Articular chondrocyte of knee joint (primary cell): ENCODE results near the gene FIS1. TPM values are rescaled to one million over a fixed set of nuclear protein-coding genes. Genes with fewer than 3 reads are reported as not detected.

ENCODE experiments used
- small RNA-seq: library from RNA; depleted of rRNA; stranded (forward); fragments of <200 nt; gene quantifications from one replicate; pipeline ENCODE3, GENCODE V24; 2012
- total RNA-seq: library from RNA; depleted of rRNA; stranded (reverse); fragments of >200 nt; gene quantifications from 2 replicates; pipeline ENCODE4 v1.2.3, GENCODE V29; 2012

FIS1 gene
- 120 and 154 TPM in 2 replicates for total RNA-seq

GRCh38 chr7:101244375-101245146, at the start of gene FIS1:
TSS of gene FIS1 (minus strand) at chr7:101245081. CDS start at chr7:101245004, 77 bp downstream.

GRCh38 chr7:101237206-101238067, 7.4 kb downstream of the FIS1 start, which contains the start of gene CLDN15:
TSS of gene CLDN15 (minus strand) at chr7:101237802. CDS start at chr7:101237581, 221 bp downstream.

GRCh38 chr7:101217388-101218235, 27.3 kb downstream of the FIS1 start, which contains the start of the genes PLOD3 and ZNHIT1:
TSS of gene PLOD3 (minus strand) at chr7:101217581. CDS start at chr7:101217274, 307 bp downstream.
TSS of gene ZNHIT1 (plus strand) at chr7:101218165. CDS start at chr7:101218196, 31 bp downstream.

GRCh38 chr7:101200862-101201599, 43.9 kb downstream of the FIS1 start, which contains the start of gene MOGAT3:
TSS of gene MOGAT3 (minus strand) at chr7:101201036. CDS start at chr7:101200854, 182 bp downstream.

Small RNA genes within 50 kb of the gene (small RNA-seq; reads per million reads assigned to genes)
- gene RNU6-1104P: not detected

Other genes starting within 250 kb of the FIS1 start
- gene MUC17, start 225.0 kb downstream of the FIS1 start, total RNA-seq: not detected in 2 replicates
- 11.9 and 14.3 TPM in 2 replicates for gene TRIM56, start 159.6 kb downstream of the FIS1 start, total RNA-seq
- 116 and 247 TPM in 2 replicates for gene SERPINE1, start 118.0 kb downstream of the FIS1 start, total RNA-seq
- gene AP1S1, start 90.6 kb downstream of the FIS1 start, total RNA-seq: 71.2 and 96.6 TPM in 2 replicates
- 0.11 TPM in 1 of 2 replicates, not detected in the other for gene VGF, start 79.5 kb downstream of the FIS1 start, total RNA-seq
- 0.11 TPM in 1 of 2 replicates, not detected in the other for gene NAT16, start 64.8 kb downstream of the FIS1 start, total RNA-seq
- not detected in 2 replicates for gene MOGAT3, start 44.0 kb downstream of the FIS1 start, total RNA-seq
- 46.4 and 59.1 TPM in 2 replicates for gene PLOD3, start 27.5 kb downstream of the FIS1 start, total RNA-seq
- 66.9 and 72.4 TPM in 2 replicates for gene ZNHIT1, start 26.9 kb downstream of the FIS1 start, total RNA-seq
- 1.7 and 2.0 TPM in 2 replicates for gene CLDN15, start 7.3 kb downstream of the FIS1 start, total RNA-seq
- 39.1 and 39.5 TPM in 2 replicates for gene IFT22, start 76.7 kb upstream of the FIS1 start, total RNA-seq
- 0.13 and 0.22 TPM in 2 replicates for gene COL26A1, start 117.8 kb upstream of the FIS1 start, total RNA-seq